H1 (cell line): Measurements from ENCODE around the gene FAM240A. TPM values are rescaled to one million over a fixed set of nuclear protein-coding genes. Genes with fewer than 3 reads are reported as not detected.

ENCODE experiments used
- ATF2 ChIP-seq: IDR thresholded peaks from 2 replicates; pipeline ENCODE4 v1.6.1; 2012; ENCODE audit warnings: low read length, inconsistent platforms
- KDM1A ChIP-seq: fragments of 200-600, 300-600 bp; sonication (generic); IDR thresholded peaks from 2 replicates; pipeline ENCODE4 v1.7.1; 2016; ENCODE audit warnings: mild to moderate bottlenecking, low read length, borderline replicate concordance
- NANOG ChIP-seq: IDR thresholded peaks from 2 replicates; pipeline ENCODE4 v1.6.1; 2011; ENCODE audit warnings: low read length, low read depth, mild to moderate bottlenecking, inconsistent platforms; ENCODE audit not compliant: insufficient read depth, poor library complexity, severe bottlenecking
- polyA plus RNA-seq, 7 experiments: library from polyadenylated mRNA; depleted of rRNA in 3 of 7; stranded (reverse) in 5 of 7; unstranded in 2 of 7; fragments of >200 nt in 5 of 7; fragments of 200-250 nt in 2 of 7; gene quantifications; 1 replicate in 5 of 7; 2 replicates in 1 of 7; 4 replicates in 1 of 7; pipeline versions ENCODE4 v1.2.1 to v1.2.3, GENCODE V29; 2011 to 2013; ENCODE audit warnings: missing spikeins in 2 of 7, mixed read lengths in 2 of 7
- total RNA-seq: library from RNA; stranded (reverse); fragmentation: NEBNext Ultra II Directional; extraction: Animal tissue kit (Norgen Biotek cat#: 25700); gene quantifications from 2 replicates; pipeline ENCODE4 v1.2.1, GENCODE V29; 2021
- TF ChIP-seq, protein P1 (sequence below): IDR thresholded peaks from 2 replicates; pipeline ENCODE4 v1.6.1; 2011; ENCODE audit warnings: low read length, improper control_type of control experiment

The FAM240A gene
- total and polyA plus RNA-seq, 2 of the 8 experiments (the other 6 are each of a cell fraction or from before 2014, with no cell fraction given): 0.08 TPM; not detected in 1

DNA sequence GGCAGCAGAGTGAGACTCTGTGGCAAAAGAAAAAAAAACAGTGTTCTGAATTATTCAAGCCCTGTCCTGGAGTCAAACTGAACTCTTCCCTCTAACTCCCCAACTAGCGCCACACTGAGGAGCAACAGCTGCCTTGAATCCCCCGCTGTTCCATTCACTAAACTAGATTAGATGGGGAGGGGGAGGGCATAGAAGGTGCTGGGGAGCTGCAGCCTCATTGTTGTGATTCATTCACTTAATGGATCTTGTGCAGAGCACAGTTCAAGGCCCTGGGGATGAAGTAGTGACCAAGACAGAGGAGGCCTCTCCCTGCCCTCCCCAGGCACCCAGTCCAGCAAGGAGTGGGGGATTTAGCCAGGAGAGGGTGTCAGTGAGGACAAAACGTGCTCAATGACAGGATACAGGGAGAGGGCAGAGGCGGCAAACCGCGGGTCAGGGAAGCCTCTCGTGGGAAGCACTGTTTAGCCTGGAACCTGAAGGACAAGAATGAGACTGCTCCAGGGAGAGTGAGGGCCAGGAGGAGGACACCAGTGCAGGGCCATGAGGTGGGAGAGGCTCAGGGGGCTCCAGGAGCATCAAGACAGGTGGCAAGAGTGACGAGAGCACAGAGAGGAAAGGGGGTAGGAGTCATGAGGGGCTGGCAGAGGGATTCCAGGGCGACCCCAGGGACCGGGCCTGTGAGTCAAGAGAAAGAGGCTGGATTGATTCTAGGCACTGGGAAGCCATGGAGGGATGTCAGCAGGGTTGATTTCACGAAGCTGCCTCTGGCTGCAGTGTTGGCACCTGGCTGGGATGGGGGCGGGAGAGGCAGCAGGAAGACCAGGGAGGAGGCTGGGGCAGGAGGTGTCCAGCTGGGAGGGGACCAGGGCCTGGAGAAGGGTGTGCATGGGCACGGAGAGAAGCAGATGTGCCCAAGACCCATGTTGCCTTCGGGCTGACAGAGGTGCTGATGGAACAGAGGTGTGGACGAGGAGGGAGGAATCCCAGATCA lies 49.7 kb downstream of the FAM240A start (continued):
- TF ChIP-seq ATF2 (no peak), KDM1A (0 out of 2 replicates have a peak, but pooled peaks have one; percentile 32), NANOG (no peak)
- TF ChIP-seq, protein P1, sequence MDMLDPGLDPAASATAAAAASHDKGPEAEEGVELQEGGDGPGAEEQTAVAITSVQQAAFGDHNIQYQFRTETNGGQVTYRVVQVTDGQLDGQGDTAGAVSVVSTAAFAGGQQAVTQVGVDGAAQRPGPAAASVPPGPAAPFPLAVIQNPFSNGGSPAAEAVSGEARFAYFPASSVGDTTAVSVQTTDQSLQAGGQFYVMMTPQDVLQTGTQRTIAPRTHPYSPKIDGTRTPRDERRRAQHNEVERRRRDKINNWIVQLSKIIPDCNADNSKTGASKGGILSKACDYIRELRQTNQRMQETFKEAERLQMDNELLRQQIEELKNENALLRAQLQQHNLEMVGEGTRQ: no peak
